OCI-LY3 (cell line): Measurements from ENCODE around the gene AFDN.

Experiments used
- CTCF ChIP-seq: fragments of 200-600, 300-600 bp; sonication (generic); IDR thresholded peaks from 2 replicates; pipeline ENCODE4 v1.5.1; 2014; ENCODE audit warnings: antibody characterized with exemption, low read length, low read depth
- EZH2phosphoT487 ChIP-seq: fragments of 200-600 bp; shearing (Covaris generic); IDR thresholded peaks from 2 replicates; pipeline ENCODE4 v1.6.1; 2018; ENCODE audit warnings: antibody characterized with exemption, mixed run types, low read depth

GRCh38 chr6:167946604-167947003, 119.9 kb downstream of the AFDN start:
- TF ChIP-seq CTCF: no peak
- no peak for TF ChIP-seq EZH2phosphoT487
